ENCODE measurements around the gene SYVN1. TPM values are rescaled to one million over a fixed set of nuclear protein-coding genes. Genes with fewer than 3 reads are reported as not detected.

SYVN1 gene
- total RNA-seq, 1 donor from 2014 or later, result 49.8 TPM

- DNase-seq (ENCODE audit: low read depth), result no peak
Measured at GRCh38 chr11:65112546-65113360, 21.6 kb downstream of the SYVN1 start.

GRCh38 chr11:65111744-65112545, 22.4 kb downstream of the SYVN1 start, which contains the start of gene TM7SF2:
TM7SF2 (plus strand) TSS chr11:65111872; CDS start chr11:65112016, 144 bp downstream.
- peak; percentile 81 for DNase-seq (ENCODE audit: low read depth)

GRCh38 chr11:65111159-65111743, 23.1 kb downstream of the SYVN1 start:
- no peak for DNase-seq (ENCODE audit: low read depth)

- peak; percentile 70 for DNase-seq (ENCODE audit: low read depth)
Measured at GRCh38 chr11:65110354-65110861, 23.9 kb downstream of the SYVN1 start.

- no peak for DNase-seq (ENCODE audit: low read depth)
Measured at GRCh38 chr11:65109231-65110198, 24.8 kb downstream of the SYVN1 start.

GRCh38 chr11:65108469-65109123, 25.7 kb downstream of the SYVN1 start:
- no peak for DNase-seq (ENCODE audit: low read depth)

- no peak for DNase-seq (ENCODE audit: low read depth)
Measured at GRCh38 chr11:65107751-65108468, 26.4 kb downstream of the SYVN1 start.

- no peak for DNase-seq (ENCODE audit: low read depth)
Measured at GRCh38 chr11:65107078-65107477, 27.2 kb downstream of the SYVN1 start.

- no peak for DNase-seq (ENCODE audit: low read depth)
Measured at GRCh38 chr11:65104628-65105027, 29.7 kb downstream of the SYVN1 start.

- DNase-seq (ENCODE audit: low read depth), result no peak
Measured at GRCh38 chr11:65103476-65103875, 30.8 kb downstream of the SYVN1 start.

- DNase-seq (ENCODE audit: low read depth), result no peak
Measured at GRCh38 chr11:65102142-65103095, 31.9 kb downstream of the SYVN1 start.

- DNase-seq (ENCODE audit: low read depth), result no peak
Measured at GRCh38 chr11:65100674-65101350, 33.5 kb downstream of the SYVN1 start.

- DNase-seq (ENCODE audit: low read depth), result no peak
Measured at GRCh38 chr11:65096926-65097325, 37.4 kb downstream of the SYVN1 start.

- DNase-seq (ENCODE audit: low read depth), result peak; percentile 77
Measured at GRCh38 chr11:65095974-65096806, 38.1 kb downstream of the SYVN1 start, which contains the start of gene VPS51. VPS51 (plus strand) TSS chr11:65096214; CDS start chr11:65096251, 37 bp downstream.

- DNase-seq (ENCODE audit: low read depth), result no peak
Measured at GRCh38 chr11:65095427-65095826, 38.9 kb downstream of the SYVN1 start.

- DNase-seq (ENCODE audit: low read depth), result no peak
Measured at GRCh38 chr11:65090628-65091027, 43.7 kb downstream of the SYVN1 start.

- DNase-seq (ENCODE audit: low read depth), result no peak
Measured at GRCh38 chr11:65089621-65090020, 44.7 kb downstream of the SYVN1 start.
